ENCODE results near the gene KCNJ16. TPM values are rescaled to one million over a fixed set of nuclear protein-coding genes. Genes with fewer than 3 reads are reported as not detected.

KCNJ16 gene
- total and polyA plus RNA-seq, 9 of the 15 experiments (the other 6 are each of a cell fraction or from before 2014, with no cell fraction given), result 0.01 to 0.75 (median 0.07) TPM; not detected in 4

DNA sequence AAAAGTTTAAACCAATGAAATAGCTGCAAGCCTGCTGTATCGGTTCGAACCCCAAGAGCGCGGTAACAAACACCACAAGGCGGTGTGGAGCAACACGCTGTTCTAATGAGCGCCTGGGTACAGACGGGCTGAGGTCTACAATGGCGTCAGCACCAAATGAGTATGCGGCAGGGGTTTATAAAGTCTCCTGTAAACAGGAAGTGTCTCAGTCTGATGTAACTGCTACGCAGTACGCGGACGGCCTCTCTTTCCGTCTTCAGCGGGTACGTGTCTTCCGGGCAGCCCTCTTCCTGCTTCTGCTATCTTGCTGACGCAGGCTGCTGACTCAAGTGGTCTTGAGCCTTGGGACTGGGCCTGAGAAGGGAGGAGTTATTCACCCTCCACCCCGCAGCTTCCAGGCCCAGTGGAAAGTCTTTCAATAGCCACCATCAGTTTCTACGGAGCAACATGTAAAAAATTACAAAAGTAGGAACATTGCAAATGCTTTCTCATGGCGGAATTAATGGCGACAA, 53.8 kb downstream of the KCNJ16 start (continued):
- TF ChIP-seq, protein P1, sequence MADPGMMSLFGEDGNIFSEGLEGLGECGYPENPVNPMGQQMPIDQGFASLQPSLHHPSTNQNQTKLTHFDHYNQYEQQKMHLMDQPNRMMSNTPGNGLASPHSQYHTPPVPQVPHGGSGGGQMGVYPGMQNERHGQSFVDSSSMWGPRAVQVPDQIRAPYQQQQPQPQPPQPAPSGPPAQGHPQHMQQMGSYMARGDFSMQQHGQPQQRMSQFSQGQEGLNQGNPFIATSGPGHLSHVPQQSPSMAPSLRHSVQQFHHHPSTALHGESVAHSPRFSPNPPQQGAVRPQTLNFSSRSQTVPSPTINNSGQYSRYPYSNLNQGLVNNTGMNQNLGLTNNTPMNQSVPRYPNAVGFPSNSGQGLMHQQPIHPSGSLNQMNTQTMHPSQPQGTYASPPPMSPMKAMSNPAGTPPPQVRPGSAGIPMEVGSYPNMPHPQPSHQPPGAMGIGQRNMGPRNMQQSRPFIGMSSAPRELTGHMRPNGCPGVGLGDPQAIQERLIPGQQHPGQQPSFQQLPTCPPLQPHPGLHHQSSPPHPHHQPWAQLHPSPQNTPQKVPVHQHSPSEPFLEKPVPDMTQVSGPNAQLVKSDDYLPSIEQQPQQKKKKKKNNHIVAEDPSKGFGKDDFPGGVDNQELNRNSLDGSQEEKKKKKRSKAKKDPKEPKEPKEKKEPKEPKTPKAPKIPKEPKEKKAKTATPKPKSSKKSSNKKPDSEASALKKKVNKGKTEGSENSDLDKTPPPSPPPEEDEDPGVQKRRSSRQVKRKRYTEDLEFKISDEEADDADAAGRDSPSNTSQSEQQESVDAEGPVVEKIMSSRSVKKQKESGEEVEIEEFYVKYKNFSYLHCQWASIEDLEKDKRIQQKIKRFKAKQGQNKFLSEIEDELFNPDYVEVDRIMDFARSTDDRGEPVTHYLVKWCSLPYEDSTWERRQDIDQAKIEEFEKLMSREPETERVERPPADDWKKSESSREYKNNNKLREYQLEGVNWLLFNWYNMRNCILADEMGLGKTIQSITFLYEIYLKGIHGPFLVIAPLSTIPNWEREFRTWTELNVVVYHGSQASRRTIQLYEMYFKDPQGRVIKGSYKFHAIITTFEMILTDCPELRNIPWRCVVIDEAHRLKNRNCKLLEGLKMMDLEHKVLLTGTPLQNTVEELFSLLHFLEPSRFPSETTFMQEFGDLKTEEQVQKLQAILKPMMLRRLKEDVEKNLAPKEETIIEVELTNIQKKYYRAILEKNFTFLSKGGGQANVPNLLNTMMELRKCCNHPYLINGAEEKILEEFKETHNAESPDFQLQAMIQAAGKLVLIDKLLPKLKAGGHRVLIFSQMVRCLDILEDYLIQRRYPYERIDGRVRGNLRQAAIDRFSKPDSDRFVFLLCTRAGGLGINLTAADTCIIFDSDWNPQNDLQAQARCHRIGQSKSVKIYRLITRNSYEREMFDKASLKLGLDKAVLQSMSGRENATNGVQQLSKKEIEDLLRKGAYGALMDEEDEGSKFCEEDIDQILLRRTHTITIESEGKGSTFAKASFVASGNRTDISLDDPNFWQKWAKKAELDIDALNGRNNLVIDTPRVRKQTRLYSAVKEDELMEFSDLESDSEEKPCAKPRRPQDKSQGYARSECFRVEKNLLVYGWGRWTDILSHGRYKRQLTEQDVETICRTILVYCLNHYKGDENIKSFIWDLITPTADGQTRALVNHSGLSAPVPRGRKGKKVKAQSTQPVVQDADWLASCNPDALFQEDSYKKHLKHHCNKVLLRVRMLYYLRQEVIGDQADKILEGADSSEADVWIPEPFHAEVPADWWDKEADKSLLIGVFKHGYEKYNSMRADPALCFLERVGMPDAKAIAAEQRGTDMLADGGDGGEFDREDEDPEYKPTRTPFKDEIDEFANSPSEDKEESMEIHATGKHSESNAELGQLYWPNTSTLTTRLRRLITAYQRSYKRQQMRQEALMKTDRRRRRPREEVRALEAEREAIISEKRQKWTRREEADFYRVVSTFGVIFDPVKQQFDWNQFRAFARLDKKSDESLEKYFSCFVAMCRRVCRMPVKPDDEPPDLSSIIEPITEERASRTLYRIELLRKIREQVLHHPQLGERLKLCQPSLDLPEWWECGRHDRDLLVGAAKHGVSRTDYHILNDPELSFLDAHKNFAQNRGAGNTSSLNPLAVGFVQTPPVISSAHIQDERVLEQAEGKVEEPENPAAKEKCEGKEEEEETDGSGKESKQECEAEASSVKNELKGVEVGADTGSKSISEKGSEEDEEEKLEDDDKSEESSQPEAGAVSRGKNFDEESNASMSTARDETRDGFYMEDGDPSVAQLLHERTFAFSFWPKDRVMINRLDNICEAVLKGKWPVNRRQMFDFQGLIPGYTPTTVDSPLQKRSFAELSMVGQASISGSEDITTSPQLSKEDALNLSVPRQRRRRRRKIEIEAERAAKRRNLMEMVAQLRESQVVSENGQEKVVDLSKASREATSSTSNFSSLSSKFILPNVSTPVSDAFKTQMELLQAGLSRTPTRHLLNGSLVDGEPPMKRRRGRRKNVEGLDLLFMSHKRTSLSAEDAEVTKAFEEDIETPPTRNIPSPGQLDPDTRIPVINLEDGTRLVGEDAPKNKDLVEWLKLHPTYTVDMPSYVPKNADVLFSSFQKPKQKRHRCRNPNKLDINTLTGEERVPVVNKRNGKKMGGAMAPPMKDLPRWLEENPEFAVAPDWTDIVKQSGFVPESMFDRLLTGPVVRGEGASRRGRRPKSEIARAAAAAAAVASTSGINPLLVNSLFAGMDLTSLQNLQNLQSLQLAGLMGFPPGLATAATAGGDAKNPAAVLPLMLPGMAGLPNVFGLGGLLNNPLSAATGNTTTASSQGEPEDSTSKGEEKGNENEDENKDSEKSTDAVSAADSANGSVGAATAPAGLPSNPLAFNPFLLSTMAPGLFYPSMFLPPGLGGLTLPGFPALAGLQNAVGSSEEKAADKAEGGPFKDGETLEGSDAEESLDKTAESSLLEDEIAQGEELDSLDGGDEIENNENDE (IDR thresholded peaks at IDR 0.05; ENCODE audit: low read depth, low read length), result no peak
- TF ChIP-seq NFATC3 (IDR thresholded peaks at IDR 0.05) (no peak), ESRRA (IDR thresholded peaks at IDR 0.05; ENCODE audit: borderline replicate concordance, low read depth) (peak; percentile 31; the same call in 1 of the 2 replicates), CEBPB (tag; IDR thresholded peaks at IDR 0.05) (peak; percentile 66), IRF2 (CRISPR knock-in tag; IDR thresholded peaks at IDR 0.05) (no peak), ETV1 (tag; conservative IDR thresholded peaks at IDR 0.05; ENCODE audit: low read depth) (peak; percentile 88), SMC3 (conservative IDR thresholded peaks at IDR 0.05; ENCODE audit: insufficient read depth, low read depth, low read length) (no peak), CBFB (CRISPR knock-in tag; IDR thresholded peaks at IDR 0.05) (no peak), NFIX (CRISPR knock-in tag; IDR thresholded peaks at IDR 0.05; ENCODE audit: low read depth) (no peak), STAT5A (IDR thresholded peaks at IDR 0.05; ENCODE audit: borderline replicate concordance, low read length) (no peak; the same call in 1 of the 2 replicates), ZNF644 (tag; IDR thresholded peaks at IDR 0.05; ENCODE audit: low read depth) (peak; percentile 70; the same call in 1 of the 2 replicates), BCL6 (CRISPR knock-in tag; IDR thresholded peaks at IDR 0.05) (no peak), RFX7 (CRISPR knock-in tag; IDR thresholded peaks at IDR 0.05) (no peak)
- TF ChIP-seq, protein P2, sequence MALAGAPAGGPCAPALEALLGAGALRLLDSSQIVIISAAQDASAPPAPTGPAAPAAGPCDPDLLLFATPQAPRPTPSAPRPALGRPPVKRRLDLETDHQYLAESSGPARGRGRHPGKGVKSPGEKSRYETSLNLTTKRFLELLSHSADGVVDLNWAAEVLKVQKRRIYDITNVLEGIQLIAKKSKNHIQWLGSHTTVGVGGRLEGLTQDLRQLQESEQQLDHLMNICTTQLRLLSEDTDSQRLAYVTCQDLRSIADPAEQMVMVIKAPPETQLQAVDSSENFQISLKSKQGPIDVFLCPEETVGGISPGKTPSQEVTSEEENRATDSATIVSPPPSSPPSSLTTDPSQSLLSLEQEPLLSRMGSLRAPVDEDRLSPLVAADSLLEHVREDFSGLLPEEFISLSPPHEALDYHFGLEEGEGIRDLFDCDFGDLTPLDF (CRISPR knock-in tag; IDR thresholded peaks at IDR 0.05), result 0 out of 2 replicates have a peak, but pooled peaks have one; percentile 41
- TF ChIP-seq, protein P3, sequence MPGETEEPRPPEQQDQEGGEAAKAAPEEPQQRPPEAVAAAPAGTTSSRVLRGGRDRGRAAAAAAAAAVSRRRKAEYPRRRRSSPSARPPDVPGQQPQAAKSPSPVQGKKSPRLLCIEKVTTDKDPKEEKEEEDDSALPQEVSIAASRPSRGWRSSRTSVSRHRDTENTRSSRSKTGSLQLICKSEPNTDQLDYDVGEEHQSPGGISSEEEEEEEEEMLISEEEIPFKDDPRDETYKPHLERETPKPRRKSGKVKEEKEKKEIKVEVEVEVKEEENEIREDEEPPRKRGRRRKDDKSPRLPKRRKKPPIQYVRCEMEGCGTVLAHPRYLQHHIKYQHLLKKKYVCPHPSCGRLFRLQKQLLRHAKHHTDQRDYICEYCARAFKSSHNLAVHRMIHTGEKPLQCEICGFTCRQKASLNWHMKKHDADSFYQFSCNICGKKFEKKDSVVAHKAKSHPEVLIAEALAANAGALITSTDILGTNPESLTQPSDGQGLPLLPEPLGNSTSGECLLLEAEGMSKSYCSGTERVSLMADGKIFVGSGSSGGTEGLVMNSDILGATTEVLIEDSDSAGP (CRISPR knock-in tag; IDR thresholded peaks at IDR 0.05), result no peak
